ENCODE data around the gene MACROD2. TPM values are rescaled to one million over a fixed set of nuclear protein-coding genes. Genes with fewer than 3 reads are reported as not detected.

The MACROD2 gene
- total and polyA plus RNA-seq, 2 experiments from 2014 or later: 2.8 to 4.3 TPM

DNA sequence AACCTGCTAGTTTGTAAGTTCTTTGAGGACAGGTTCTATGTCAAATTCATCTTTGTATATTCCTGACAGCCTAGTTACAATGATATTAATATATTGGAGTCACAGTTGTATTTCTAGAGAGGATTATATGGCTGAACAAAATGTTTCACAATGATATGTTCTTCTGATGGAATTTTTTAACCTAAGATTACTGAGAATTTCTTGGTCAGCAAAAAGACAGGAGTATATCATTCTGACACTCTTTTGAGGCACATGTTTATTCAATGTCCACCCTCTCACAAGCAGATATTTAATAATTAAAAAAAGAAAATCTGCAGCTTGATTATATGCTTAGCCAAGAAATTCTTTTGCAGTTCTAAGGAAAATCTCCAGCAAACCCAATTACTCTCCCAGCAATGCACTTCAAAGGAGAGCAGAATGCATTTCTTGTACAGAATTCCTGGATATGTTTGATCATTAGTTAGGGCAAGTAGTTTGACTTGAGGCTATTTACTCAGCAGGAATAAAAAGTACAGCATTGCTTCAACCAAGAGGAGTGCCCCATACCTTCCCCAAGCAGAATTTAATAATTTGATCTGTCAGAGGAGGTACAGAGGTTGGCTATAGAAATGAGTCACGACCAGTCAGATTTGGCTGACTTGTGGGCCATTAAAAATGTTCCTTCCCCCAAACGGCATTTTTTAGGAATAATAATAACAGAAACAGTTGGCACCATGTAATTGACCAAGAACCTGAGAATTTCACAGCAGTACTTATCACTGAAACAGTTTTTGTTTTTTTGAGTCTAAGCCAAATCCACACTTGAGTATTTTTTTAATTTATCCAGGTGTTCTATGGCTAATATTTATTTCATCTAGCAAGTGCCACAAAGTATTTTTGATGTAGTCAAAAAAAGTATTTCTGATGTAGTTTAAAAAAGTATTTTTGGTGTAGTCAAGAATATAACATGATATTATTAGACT, 850.2 kb downstream of the MACROD2 start:
- H3K27ac ChIP-seq (ENCODE audit: low read depth): no peak overlapping the region
- no peaks in the 10 kb centered on the region for H3K4me1 ChIP-seq (ENCODE audit: insufficient read depth)
- no peak overlapping the region for H2AFZ ChIP-seq
- DNase-seq (ENCODE audit: low spot score) (no peak), ATAC-seq (no peak)
- H3K27me3 ChIP-seq (ENCODE audit: insufficient read depth): no peaks in the 10 kb centered on the region
- H3K9me3 Mint-ChIP-seq: 0 out of 3 replicates have a peak, but pooled peaks cover 3% of the 10 kb centered on the region
- no peaks in the 10 kb centered on the region; the same call in 2 of the 3 replicates for H3K4me1 Mint-ChIP-seq
- no peak for TF ChIP-seq EZH2 (IDR thresholded peaks at IDR 0.05; ENCODE audit: low read depth, unreplicated experiment)
- TF ChIP-seq, protein P1, sequence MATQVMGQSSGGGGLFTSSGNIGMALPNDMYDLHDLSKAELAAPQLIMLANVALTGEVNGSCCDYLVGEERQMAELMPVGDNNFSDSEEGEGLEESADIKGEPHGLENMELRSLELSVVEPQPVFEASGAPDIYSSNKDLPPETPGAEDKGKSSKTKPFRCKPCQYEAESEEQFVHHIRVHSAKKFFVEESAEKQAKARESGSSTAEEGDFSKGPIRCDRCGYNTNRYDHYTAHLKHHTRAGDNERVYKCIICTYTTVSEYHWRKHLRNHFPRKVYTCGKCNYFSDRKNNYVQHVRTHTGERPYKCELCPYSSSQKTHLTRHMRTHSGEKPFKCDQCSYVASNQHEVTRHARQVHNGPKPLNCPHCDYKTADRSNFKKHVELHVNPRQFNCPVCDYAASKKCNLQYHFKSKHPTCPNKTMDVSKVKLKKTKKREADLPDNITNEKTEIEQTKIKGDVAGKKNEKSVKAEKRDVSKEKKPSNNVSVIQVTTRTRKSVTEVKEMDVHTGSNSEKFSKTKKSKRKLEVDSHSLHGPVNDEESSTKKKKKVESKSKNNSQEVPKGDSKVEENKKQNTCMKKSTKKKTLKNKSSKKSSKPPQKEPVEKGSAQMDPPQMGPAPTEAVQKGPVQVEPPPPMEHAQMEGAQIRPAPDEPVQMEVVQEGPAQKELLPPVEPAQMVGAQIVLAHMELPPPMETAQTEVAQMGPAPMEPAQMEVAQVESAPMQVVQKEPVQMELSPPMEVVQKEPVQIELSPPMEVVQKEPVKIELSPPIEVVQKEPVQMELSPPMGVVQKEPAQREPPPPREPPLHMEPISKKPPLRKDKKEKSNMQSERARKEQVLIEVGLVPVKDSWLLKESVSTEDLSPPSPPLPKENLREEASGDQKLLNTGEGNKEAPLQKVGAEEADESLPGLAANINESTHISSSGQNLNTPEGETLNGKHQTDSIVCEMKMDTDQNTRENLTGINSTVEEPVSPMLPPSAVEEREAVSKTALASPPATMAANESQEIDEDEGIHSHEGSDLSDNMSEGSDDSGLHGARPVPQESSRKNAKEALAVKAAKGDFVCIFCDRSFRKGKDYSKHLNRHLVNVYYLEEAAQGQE (IDR thresholded peaks at IDR 0.05; ENCODE audit: unreplicated experiment): no peak
- TF ChIP-seq, protein P2, sequence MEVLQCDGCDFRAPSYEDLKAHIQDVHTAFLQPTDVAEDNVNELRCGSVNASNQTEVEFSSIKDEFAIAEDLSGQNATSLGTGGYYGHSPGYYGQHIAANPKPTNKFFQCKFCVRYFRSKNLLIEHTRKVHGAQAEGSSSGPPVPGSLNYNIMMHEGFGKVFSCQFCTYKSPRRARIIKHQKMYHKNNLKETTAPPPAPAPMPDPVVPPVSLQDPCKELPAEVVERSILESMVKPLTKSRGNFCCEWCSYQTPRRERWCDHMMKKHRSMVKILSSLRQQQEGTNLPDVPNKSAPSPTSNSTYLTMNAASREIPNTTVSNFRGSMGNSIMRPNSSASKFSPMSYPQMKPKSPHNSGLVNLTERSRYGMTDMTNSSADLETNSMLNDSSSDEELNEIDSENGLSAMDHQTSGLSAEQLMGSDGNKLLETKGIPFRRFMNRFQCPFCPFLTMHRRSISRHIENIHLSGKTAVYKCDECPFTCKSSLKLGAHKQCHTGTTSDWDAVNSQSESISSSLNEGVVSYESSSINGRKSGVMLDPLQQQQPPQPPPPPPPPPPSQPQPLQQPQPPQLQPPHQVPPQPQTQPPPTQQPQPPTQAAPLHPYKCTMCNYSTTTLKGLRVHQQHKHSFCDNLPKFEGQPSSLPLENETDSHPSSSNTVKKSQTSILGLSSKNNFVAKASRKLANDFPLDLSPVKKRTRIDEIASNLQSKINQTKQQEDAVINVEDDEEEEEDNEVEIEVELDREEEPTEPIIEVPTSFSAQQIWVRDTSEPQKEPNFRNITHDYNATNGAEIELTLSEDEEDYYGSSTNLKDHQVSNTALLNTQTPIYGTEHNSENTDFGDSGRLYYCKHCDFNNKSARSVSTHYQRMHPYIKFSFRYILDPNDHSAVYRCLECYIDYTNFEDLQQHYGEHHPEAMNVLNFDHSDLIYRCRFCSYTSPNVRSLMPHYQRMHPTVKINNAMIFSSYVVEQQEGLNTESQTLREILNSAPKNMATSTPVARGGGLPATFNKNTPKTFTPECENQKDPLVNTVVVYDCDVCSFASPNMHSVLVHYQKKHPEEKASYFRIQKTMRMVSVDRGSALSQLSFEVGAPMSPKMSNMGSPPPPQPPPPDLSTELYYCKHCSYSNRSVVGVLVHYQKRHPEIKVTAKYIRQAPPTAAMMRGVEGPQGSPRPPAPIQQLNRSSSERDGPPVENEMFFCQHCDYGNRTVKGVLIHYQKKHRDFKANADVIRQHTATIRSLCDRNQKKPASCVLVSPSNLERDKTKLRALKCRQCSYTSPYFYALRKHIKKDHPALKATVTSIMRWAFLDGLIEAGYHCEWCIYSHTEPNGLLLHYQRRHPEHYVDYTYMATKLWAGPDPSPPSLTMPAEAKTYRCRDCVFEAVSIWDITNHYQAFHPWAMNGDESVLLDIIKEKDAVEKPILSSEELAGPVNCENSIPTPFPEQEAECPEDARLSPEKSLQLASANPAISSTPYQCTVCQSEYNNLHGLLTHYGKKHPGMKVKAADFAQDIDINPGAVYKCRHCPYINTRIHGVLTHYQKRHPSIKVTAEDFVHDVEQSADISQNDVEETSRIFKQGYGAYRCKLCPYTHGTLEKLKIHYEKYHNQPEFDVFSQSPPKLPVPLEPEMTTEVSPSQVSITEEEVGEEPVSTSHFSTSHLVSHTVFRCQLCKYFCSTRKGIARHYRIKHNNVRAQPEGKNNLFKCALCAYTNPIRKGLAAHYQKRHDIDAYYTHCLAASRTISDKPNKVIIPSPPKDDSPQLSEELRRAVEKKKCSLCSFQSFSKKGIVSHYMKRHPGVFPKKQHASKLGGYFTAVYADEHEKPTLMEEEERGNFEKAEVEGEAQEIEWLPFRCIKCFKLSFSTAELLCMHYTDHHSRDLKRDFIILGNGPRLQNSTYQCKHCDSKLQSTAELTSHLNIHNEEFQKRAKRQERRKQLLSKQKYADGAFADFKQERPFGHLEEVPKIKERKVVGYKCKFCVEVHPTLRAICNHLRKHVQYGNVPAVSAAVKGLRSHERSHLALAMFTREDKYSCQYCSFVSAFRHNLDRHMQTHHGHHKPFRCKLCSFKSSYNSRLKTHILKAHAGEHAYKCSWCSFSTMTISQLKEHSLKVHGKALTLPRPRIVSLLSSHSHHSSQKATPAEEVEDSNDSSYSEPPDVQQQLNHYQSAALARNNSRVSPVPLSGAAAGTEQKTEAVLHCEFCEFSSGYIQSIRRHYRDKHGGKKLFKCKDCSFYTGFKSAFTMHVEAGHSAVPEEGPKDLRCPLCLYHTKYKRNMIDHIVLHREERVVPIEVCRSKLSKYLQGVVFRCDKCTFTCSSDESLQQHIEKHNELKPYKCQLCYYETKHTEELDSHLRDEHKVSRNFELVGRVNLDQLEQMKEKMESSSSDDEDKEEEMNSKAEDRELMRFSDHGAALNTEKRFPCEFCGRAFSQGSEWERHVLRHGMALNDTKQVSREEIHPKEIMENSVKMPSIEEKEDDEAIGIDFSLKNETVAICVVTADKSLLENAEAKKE (CRISPR knock-in tag; IDR thresholded peaks at IDR 0.05): no peak
- TF ChIP-seq POLR2AphosphoS5 (IDR thresholded peaks at IDR 0.05; ENCODE audit: low read depth): no peak
- TF ChIP-seq, protein P3, sequence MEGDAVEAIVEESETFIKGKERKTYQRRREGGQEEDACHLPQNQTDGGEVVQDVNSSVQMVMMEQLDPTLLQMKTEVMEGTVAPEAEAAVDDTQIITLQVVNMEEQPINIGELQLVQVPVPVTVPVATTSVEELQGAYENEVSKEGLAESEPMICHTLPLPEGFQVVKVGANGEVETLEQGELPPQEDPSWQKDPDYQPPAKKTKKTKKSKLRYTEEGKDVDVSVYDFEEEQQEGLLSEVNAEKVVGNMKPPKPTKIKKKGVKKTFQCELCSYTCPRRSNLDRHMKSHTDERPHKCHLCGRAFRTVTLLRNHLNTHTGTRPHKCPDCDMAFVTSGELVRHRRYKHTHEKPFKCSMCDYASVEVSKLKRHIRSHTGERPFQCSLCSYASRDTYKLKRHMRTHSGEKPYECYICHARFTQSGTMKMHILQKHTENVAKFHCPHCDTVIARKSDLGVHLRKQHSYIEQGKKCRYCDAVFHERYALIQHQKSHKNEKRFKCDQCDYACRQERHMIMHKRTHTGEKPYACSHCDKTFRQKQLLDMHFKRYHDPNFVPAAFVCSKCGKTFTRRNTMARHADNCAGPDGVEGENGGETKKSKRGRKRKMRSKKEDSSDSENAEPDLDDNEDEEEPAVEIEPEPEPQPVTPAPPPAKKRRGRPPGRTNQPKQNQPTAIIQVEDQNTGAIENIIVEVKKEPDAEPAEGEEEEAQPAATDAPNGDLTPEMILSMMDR (conservative IDR thresholded peaks at IDR 0.05; ENCODE audit: low read depth in 2 of 2): no peak
- no peak for TF ChIP-seq CREB1 (CRISPR knock-in tag; IDR thresholded peaks at IDR 0.05; ENCODE audit: low read depth)
- no peak for TF ChIP-seq ZNF331 (CRISPR knock-in tag; IDR thresholded peaks at IDR 0.05; ENCODE audit: low read depth)
- no peak for TF ChIP-seq JUNB (IDR thresholded peaks at IDR 0.05; ENCODE audit: unreplicated experiment)
- TF ChIP-seq, protein P4, sequence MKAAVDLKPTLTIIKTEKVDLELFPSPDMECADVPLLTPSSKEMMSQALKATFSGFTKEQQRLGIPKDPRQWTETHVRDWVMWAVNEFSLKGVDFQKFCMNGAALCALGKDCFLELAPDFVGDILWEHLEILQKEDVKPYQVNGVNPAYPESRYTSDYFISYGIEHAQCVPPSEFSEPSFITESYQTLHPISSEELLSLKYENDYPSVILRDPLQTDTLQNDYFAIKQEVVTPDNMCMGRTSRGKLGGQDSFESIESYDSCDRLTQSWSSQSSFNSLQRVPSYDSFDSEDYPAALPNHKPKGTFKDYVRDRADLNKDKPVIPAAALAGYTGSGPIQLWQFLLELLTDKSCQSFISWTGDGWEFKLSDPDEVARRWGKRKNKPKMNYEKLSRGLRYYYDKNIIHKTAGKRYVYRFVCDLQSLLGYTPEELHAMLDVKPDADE (IDR thresholded peaks at IDR 0.05): no peak
- H3K9me2 ChIP-seq (ENCODE audit: insufficient read depth): no peaks in the 10 kb centered on the region; the same call in 1 of the 2 replicates
- no peak overlapping the region for H3K4me3 Mint-ChIP-seq
- H3K4me2 ChIP-seq: no peak overlapping the region
- H3F3A ChIP-seq (replicated peaks; ENCODE audit: low read depth): no peaks in the 10 kb centered on the region
- no peaks in the 10 kb centered on the region for H3K27me3 Mint-ChIP-seq (ENCODE audit: insufficient read depth, low read depth, poor library complexity)
- H3K36me3 Mint-ChIP-seq (ENCODE audit: low read depth): no peaks in the 10 kb centered on the region; the same call in 2 of the 3 replicates
- H3K79me2 ChIP-seq (replicated peaks; ENCODE audit: insufficient read depth): no peaks in the 10 kb centered on the region
- no peak overlapping the region for H3K4me3 ChIP-seq
- no peaks in the 10 kb centered on the region for H3K36me3 ChIP-seq (ENCODE audit: insufficient read depth)
- H3K27ac Mint-ChIP-seq: no peak overlapping the region
- no peaks in the 10 kb centered on the region for H4K20me1 ChIP-seq (replicated peaks; ENCODE audit: insufficient read depth)

All from GM23338 (cell line).